HCT116 (cell line): Measurements from ENCODE around the gene BEGAIN. TPM values are rescaled to one million over a fixed set of nuclear protein-coding genes. Genes with fewer than 3 reads are reported as not detected.

Experiments used
- ATAC-seq: fragments of 200-7000 bp; cut with Tn5 transposase; 2 replicates; pipeline ENCODE4 v1.9.1; 2020; ENCODE audit warnings: mild to moderate bottlenecking, moderate library complexity
- BruUV-seq: library from RNA; stranded (reverse); fragments of 400-500 nt; replicated peaks from 2 replicates; lab custom pipeline; 2021; lab: Mats Ljungman, UMichigan
- CTCF ChIA-PET: fragments of 300-600 bp; sonication (Branson Sonifier 250); formaldehyde crosslinking; loops from one replicate; lab custom pipeline; 2021; ENCODE audit warnings: antibody characterized with exemption; lab: Charles Lee
- POLR2A ChIA-PET: fragments of 300-600, 350-600 bp; sonication (Branson Sonifier 250); formaldehyde crosslinking; loops from one replicate; lab custom pipeline; 2021; ENCODE audit warnings: antibody characterized with exemption; lab: Charles Lee
- RAD21 ChIA-PET, 2 experiments: fragments of 300-600 bp; sonication (Branson Sonifier 250); formaldehyde crosslinking; loops; one replicate each; lab custom pipeline; 2023; ENCODE audit warnings: low total read pairs in 2 of 2; ENCODE audit not compliant: uncharacterized antibody in 2 of 2, unreplicated experiment in 2 of 2, low non-redundant PET in 1 of 2; lab: Charles Lee
- DNase-seq: peaks from one replicate; pipeline ENCODE4 v3.0.0-alpha.2; 2010; ENCODE audit warnings: low read depth, low spot score
- H2AFZ ChIP-seq: fragments of 200-600 bp; shearing (Covaris generic), sonication (generic); 2 replicates; pipeline ENCODE4 v1.6.1; 2017; ENCODE audit warnings: low read depth, mixed run types, mixed read lengths, antibody characterized with exemption, low read length; ENCODE audit not compliant: poor library complexity, severe bottlenecking
- H3K27ac ChIP-seq: 2 replicates; pipeline ENCODE4 v1.5.1; 2012; ENCODE audit warnings: low read depth, low read length
- H3K27me3 ChIP-seq: fragments of 200-600 bp; sonication (generic); 2 replicates; pipeline ENCODE4 v1.6.1; 2016; ENCODE audit warnings: mixed run types, low read length, mixed read lengths; ENCODE audit not compliant: insufficient read depth
- H3K36me3 ChIP-seq, 2 experiments: fragments of 200-500 bp in 1 of 2; fragments of 200-600 bp in 1 of 2; sonication (Bioruptor generic) in 1 of 2; sonication (generic) in 1 of 2; 2 replicates each; pipeline versions ENCODE4 v1.5.1 to v1.6.1; 2014 to 2016; ENCODE audit warnings: low read length in 2 of 2, inconsistent platforms in 1 of 2, mixed read lengths in 1 of 2, mixed run types in 1 of 2; ENCODE audit not compliant: insufficient read depth in 2 of 2, control insufficient read depth in 1 of 2
- H3K4me1 ChIP-seq, 2 experiments: fragments of 200-600 bp in 1 of 2; sonication (generic) in 1 of 2; 2 replicates each; pipeline versions ENCODE4 v1.5.1 to v1.6.1; 2012 to 2017; ENCODE audit warnings: low read length in 2 of 2, inconsistent platforms in 1 of 2, mild to moderate bottlenecking in 1 of 2, mixed read lengths in 1 of 2, mixed run types in 1 of 2, moderate library complexity in 1 of 2; ENCODE audit not compliant: insufficient read depth in 2 of 2, control insufficient read depth in 1 of 2
- H3K4me2 ChIP-seq: fragments of 200-600 bp; sonication (generic); 2 replicates; pipeline ENCODE4 v1.6.1; 2017; ENCODE audit warnings: mixed run types, low read length, mixed read lengths
- H3K4me3 ChIP-seq, 2 experiments: fragments of 200-600 bp in 1 of 2; sonication (generic) in 1 of 2; replicated peaks in 1 of 2; 2 replicates each; pipeline ENCODE4 v1.5.1; 2011 to 2016; ENCODE audit warnings: low read length in 2 of 2, control low read depth in 1 of 2, low read depth in 1 of 2, mild to moderate bottlenecking in 1 of 2, mixed read lengths in 1 of 2, mixed run types in 1 of 2
- H3K79me2 ChIP-seq: fragments of 200-600 bp; sonication (generic); 2 replicates; pipeline ENCODE4 v1.6.1; 2017; ENCODE audit warnings: mild to moderate bottlenecking, mixed run types, low read length, moderate library complexity, mixed read lengths; ENCODE audit not compliant: insufficient read depth
- H3K9ac ChIP-seq: fragments of 200-600 bp; sonication (generic); 2 replicates; pipeline ENCODE4 v1.6.1; 2016; ENCODE audit warnings: low read length, mixed read lengths
- H3K9me2 ChIP-seq: fragments of 200-600 bp; sonication (generic), shearing (Covaris generic); 2 replicates; pipeline ENCODE4 v1.6.1; 2017; ENCODE audit warnings: mixed run types, mild to moderate bottlenecking, moderate library complexity; ENCODE audit not compliant: insufficient read depth
- H3K9me3 ChIP-seq, 2 experiments: fragments of 200-500 bp in 1 of 2; fragments of 200-600 bp in 1 of 2; sonication (Bioruptor generic) in 1 of 2; sonication (generic) in 1 of 2; 2 replicates each; pipeline ENCODE4 v1.6.1; 2014 to 2017; ENCODE audit warnings: low read length in 2 of 2, mixed read lengths in 2 of 2, inconsistent platforms in 1 of 2, low read depth in 1 of 2, mild to moderate bottlenecking in 1 of 2, mixed run types in 1 of 2, moderate library complexity in 1 of 2; ENCODE audit not compliant: control insufficient read depth in 1 of 2, insufficient read depth in 1 of 2
- H4K20me1 ChIP-seq: fragments of 200-600 bp; sonication (generic), shearing (Covaris generic); 2 replicates; pipeline ENCODE4 v1.6.1; 2017; ENCODE audit warnings: mixed run types, mild to moderate bottlenecking, moderate library complexity; ENCODE audit not compliant: insufficient read depth
- ATF3 ChIP-seq: IDR thresholded peaks from 2 replicates; pipeline ENCODE4 v1.6.1; 2012
- EGR1 ChIP-seq: IDR thresholded peaks from 2 replicates; pipeline ENCODE4 v1.6.1; 2012; ENCODE audit warnings: low read depth
- ELF1 ChIP-seq: IDR thresholded peaks from 2 replicates; pipeline ENCODE4 v1.6.1; 2012; ENCODE audit warnings: low read depth, borderline replicate concordance
- EZH2phosphoT487 ChIP-seq: fragments of 200-600 bp; IDR thresholded peaks from 2 replicates; pipeline ENCODE4 v1.6.1; 2018; ENCODE audit warnings: antibody characterized with exemption, borderline replicate concordance
- FOSL1 ChIP-seq: IDR thresholded peaks from 2 replicates; pipeline ENCODE4 v1.6.1; 2012; ENCODE audit warnings: low read depth
- JUND ChIP-seq: IDR thresholded peaks from 2 replicates; pipeline ENCODE4 v1.6.1; 2012
- POLR2A ChIP-seq: IDR thresholded peaks from 2 replicates; pipeline ENCODE4 v1.7.0; 2011; ENCODE audit warnings: borderline replicate concordance; ENCODE audit not compliant: insufficient read depth, insufficient read length; ENCODE audit errors: extremely low read depth
- POLR2AphosphoS5 ChIP-seq: IDR thresholded peaks from 2 replicates; pipeline ENCODE4 v1.6.1; 2011; ENCODE audit warnings: mild to moderate bottlenecking, low read depth, low read length, moderate library complexity
- RAD21 ChIP-seq: IDR thresholded peaks from 2 replicates; pipeline ENCODE4 v1.6.1; 2012; ENCODE audit warnings: low read depth, mild to moderate bottlenecking
- SIN3A ChIP-seq: IDR thresholded peaks from 2 replicates; pipeline ENCODE4 v1.6.1; 2012; ENCODE audit warnings: low read depth
- SP1 ChIP-seq: IDR thresholded peaks from 2 replicates; pipeline ENCODE4 v1.6.1; 2012; ENCODE audit warnings: low read depth
- SRF ChIP-seq: IDR thresholded peaks from 2 replicates; pipeline ENCODE4 v1.6.1; 2012; ENCODE audit warnings: low read depth
- ZNF274 ChIP-seq: fragments of 200-500 bp; sonication (Bioruptor generic); IDR thresholded peaks from 2 replicates; pipeline ENCODE4 v1.6.1; 2014; ENCODE audit warnings: mild to moderate bottlenecking, low read depth, low read length, inconsistent platforms
- intact Hi-C: fragments of 100-400 bp; cut with micrococcal nuclease; formaldehyde crosslinking; loops from 2 replicates; pipeline ENCODE4 v1.10.0; 2022
- total RNA-seq: library from RNA; stranded (reverse); gene quantifications from one replicate; pipeline ENCODE4 v1.2.1, GENCODE V29; 2021; ENCODE audit not compliant: unreplicated experiment

BEGAIN gene
- total RNA-seq, 1 experiment from 2014 or later = 8.5 TPM

- CTCF ChIA-PET = no interaction called here
- no peak for ATAC-seq
- RAD21 ChIA-PET = no interaction called here
- no peak overlapping the region for H3K4me3 ChIP-seq
- DNase-seq = no peak
- no peaks in the 10 kb centered on the region for H3K79me2 ChIP-seq
- no TSS peak for BruUV-seq
- no peak overlapping the region for H2AFZ ChIP-seq
- peaks cover 13 to 28% of the 10 kb centered on the region in 2 experiments; a peak in 3 of 4 replicates for H3K4me1 ChIP-seq
- intact Hi-C loops = no loop called here
- no peaks in the 10 kb centered on the region for H3K9me2 ChIP-seq
- no peaks in the 10 kb centered on the region for H3K9me3 ChIP-seq
- no peaks in the 10 kb centered on the region for H4K20me1 ChIP-seq
- H3K27ac ChIP-seq = no peak overlapping the region
- no peak for TF ChIP-seq SRF
- TF ChIP-seq ATF3 = no peak
- TF ChIP-seq FOSL1 = no peak
- no peak for TF ChIP-seq RAD21
- TF ChIP-seq POLR2A = no peak
- no peak for TF ChIP-seq JUND
- no peak for TF ChIP-seq POLR2AphosphoS5
- TF ChIP-seq ELF1 = no peak
- TF ChIP-seq SP1 = no peak
- TF ChIP-seq, all 23 proteins: peak for 0
- Histone ChIP-seq H3K9ac (no peak overlapping the region), H3K27me3 (no peaks in the 10 kb centered on the region), H3K36me3 (no peaks in the 10 kb centered on the region), H3K4me2 (no peak overlapping the region)
- POLR2A ChIA-PET = no interaction called here
Measured at GRCh38 chr14:100584056-100585031, 2.9 kb downstream of the BEGAIN start.

GRCh38 chr14:100583245-100583644 is 4.0 kb downstream of the BEGAIN start:
- H3K27ac ChIP-seq = no peak overlapping the region
- peaks cover 10 to 20% of the 10 kb centered on the region in 2 experiments; a peak in 3 of 4 replicates for H3K4me1 ChIP-seq
- ATAC-seq (no peak), DNase-seq (no peak)
- no peaks in the 10 kb centered on the region for H4K20me1 ChIP-seq
- H3K9me2 ChIP-seq = no peaks in the 10 kb centered on the region
- ChIA-PET CTCF (no interaction called here), POLR2A (no interaction called here), RAD21 (no interaction called here)
- H2AFZ ChIP-seq = no peak overlapping the region
- no TSS peak for BruUV-seq
- intact Hi-C loops = no loop called here
- no peak overlapping the region for H3K4me3 ChIP-seq
- no peaks in the 10 kb centered on the region for H3K36me3 ChIP-seq
- no peak overlapping the region for H3K9ac ChIP-seq
- no peak overlapping the region for H3K4me2 ChIP-seq
- H3K79me2 ChIP-seq = no peaks in the 10 kb centered on the region
- TF ChIP-seq POLR2AphosphoS5 = no peak
- TF ChIP-seq SIN3A = no peak
- TF ChIP-seq EGR1 = no peak
- no peak for TF ChIP-seq ZNF274
- no peak for TF ChIP-seq EZH2phosphoT487
- TF ChIP-seq RAD21 = no peak
- H3K27me3 ChIP-seq = no peaks in the 10 kb centered on the region
- no peaks in the 10 kb centered on the region for H3K9me3 ChIP-seq
